ENCODE results near the gene FARP1. TPM values are rescaled to one million over a fixed set of nuclear protein-coding genes. Genes with fewer than 3 reads are reported as not detected.

The FARP1 gene
- total and polyA plus RNA-seq, 2 of the 13 experiments (the other 11 are each of a cell fraction or from before 2014, with no cell fraction given): 70.6 to 126 TPM

DNA sequence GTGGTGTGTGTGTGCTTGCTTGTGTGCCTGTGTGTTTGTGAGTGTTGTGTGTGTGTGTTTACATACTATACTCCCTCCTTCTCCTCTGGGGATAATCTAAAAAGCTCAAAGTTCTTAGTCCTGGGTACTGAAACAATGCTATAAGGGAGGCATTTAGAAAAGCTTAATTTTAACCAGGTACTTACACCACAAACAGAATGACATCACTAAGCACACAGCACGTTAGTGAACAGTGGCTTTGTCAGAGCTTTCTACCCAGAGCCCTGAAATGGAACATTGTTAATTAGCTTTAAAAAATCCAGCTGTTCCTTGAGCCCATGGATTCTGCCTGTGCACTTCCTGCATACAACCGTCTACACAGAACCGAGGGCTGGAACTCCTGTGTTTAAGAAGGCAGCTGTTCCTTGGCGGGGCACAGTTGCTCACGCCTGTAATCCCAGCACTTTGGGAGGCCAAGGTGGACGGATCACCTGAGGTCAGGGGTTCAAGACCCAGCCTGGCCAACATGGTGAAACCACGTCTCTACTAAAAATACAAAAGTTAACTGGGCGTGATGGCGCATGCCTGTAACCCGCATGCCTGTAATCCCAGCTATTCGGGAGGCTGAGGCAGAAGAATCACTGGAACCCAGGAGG, 103.8 kb downstream of the FARP1 start (continued):
- TF ChIP-seq ZZZ3 (CRISPR knock-in tag; IDR thresholded peaks at IDR 0.05; ENCODE audit: borderline replicate concordance): no peak
- peak; percentile 45; the same call in 1 of the 2 replicates for TF ChIP-seq JUNB (CRISPR knock-in tag; IDR thresholded peaks at IDR 0.05; ENCODE audit: borderline replicate concordance)
- TF ChIP-seq EEA1 (CRISPR knock-in tag; IDR thresholded peaks at IDR 0.05; ENCODE audit: borderline replicate concordance): no peak
- no peak; the same call in 1 of the 2 replicates for TF ChIP-seq KMT2B (CRISPR knock-in tag; IDR thresholded peaks at IDR 0.05)
- no peak for TF ChIP-seq MXI1 (IDR thresholded peaks at IDR 0.05; ENCODE audit: borderline replicate concordance, low read depth, low read length)
- TF ChIP-seq, protein P1, sequence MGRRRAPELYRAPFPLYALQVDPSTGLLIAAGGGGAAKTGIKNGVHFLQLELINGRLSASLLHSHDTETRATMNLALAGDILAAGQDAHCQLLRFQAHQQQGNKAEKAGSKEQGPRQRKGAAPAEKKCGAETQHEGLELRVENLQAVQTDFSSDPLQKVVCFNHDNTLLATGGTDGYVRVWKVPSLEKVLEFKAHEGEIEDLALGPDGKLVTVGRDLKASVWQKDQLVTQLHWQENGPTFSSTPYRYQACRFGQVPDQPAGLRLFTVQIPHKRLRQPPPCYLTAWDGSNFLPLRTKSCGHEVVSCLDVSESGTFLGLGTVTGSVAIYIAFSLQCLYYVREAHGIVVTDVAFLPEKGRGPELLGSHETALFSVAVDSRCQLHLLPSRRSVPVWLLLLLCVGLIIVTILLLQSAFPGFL (CRISPR knock-in tag; IDR thresholded peaks at IDR 0.05): no peak
- TF ChIP-seq, protein P2, sequence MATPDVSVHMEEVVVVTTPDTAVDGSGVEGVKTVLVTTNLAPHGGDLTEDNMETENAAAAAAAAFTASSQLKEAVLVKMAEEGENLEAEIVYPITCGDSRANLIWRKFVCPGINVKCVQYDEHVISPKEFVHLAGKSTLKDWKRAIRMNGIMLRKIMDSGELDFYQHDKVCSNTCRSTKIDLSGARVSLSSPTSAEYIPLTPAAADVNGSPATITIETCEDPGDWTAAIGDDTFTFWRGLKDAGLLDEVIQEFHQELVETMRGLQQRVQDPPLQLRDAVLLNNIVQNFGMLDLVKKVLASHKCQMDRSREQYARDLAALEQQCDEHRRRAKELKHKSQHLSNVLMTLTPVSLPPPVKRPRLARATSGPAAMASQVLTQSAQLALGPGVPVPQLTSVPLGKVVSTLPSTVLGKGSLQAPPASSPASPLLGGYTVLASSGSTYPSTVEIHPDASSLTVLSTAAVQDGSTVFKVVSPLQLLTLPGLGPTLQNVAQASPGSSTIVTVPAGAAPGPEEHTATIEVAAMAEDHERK (CRISPR knock-in tag; IDR thresholded peaks at IDR 0.05; ENCODE audit: low read depth): no peak
- no peak for TF ChIP-seq MTA3 (CRISPR knock-in tag; IDR thresholded peaks at IDR 0.05)
- TF ChIP-seq, protein P3, sequence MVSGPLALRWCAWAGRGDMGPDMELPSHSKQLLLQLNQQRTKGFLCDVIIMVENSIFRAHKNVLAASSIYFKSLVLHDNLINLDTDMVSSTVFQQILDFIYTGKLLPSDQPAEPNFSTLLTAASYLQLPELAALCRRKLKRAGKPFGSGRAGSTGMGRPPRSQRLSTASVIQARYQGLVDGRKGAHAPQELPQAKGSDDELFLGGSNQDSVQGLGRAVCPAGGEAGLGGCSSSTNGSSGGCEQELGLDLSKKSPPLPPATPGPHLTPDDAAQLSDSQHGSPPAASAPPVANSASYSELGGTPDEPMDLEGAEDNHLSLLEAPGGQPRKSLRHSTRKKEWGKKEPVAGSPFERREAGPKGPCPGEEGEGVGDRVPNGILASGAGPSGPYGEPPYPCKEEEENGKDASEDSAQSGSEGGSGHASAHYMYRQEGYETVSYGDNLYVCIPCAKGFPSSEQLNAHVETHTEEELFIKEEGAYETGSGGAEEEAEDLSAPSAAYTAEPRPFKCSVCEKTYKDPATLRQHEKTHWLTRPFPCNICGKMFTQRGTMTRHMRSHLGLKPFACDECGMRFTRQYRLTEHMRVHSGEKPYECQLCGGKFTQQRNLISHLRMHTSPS (CRISPR knock-in tag; IDR thresholded peaks at IDR 0.05; ENCODE audit: low read depth): no peak
- TF ChIP-seq, protein P4, sequence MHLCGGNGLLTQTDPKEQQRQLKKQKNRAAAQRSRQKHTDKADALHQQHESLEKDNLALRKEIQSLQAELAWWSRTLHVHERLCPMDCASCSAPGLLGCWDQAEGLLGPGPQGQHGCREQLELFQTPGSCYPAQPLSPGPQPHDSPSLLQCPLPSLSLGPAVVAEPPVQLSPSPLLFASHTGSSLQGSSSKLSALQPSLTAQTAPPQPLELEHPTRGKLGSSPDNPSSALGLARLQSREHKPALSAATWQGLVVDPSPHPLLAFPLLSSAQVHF (CRISPR knock-in tag; IDR thresholded peaks at IDR 0.05): no peak
- TF ChIP-seq, protein P5, sequence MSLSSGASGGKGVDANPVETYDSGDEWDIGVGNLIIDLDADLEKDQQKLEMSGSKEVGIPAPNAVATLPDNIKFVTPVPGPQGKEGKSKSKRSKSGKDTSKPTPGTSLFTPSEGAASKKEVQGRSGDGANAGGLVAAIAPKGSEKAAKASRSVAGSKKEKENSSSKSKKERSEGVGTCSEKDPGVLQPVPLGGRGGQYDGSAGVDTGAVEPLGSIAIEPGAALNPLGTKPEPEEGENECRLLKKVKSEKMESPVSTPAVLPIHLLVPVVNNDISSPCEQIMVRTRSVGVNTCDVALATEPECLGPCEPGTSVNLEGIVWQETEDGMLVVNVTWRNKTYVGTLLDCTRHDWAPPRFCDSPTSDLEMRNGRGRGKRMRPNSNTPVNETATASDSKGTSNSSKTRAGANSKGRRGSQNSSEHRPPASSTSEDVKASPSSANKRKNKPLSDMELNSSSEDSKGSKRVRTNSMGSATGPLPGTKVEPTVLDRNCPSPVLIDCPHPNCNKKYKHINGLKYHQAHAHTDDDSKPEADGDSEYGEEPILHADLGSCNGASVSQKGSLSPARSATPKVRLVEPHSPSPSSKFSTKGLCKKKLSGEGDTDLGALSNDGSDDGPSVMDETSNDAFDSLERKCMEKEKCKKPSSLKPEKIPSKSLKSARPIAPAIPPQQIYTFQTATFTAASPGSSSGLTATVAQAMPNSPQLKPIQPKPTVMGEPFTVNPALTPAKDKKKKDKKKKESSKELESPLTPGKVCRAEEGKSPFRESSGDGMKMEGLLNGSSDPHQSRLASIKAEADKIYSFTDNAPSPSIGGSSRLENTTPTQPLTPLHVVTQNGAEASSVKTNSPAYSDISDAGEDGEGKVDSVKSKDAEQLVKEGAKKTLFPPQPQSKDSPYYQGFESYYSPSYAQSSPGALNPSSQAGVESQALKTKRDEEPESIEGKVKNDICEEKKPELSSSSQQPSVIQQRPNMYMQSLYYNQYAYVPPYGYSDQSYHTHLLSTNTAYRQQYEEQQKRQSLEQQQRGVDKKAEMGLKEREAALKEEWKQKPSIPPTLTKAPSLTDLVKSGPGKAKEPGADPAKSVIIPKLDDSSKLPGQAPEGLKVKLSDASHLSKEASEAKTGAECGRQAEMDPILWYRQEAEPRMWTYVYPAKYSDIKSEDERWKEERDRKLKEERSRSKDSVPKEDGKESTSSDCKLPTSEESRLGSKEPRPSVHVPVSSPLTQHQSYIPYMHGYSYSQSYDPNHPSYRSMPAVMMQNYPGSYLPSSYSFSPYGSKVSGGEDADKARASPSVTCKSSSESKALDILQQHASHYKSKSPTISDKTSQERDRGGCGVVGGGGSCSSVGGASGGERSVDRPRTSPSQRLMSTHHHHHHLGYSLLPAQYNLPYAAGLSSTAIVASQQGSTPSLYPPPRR (CRISPR knock-in tag; IDR thresholded peaks at IDR 0.05; ENCODE audit: borderline replicate concordance): peak; percentile 61; the same call in 1 of the 2 replicates
- TF ChIP-seq ZNF546 (CRISPR knock-in tag; conservative IDR thresholded peaks at IDR 0.05): no peak
- TF ChIP-seq EZH2 (conservative IDR thresholded peaks at IDR 0.05; ENCODE audit: low read depth, low read length): no peak
- TF ChIP-seq ZNF790 (CRISPR knock-in tag; IDR thresholded peaks at IDR 0.05; ENCODE audit: borderline replicate concordance): no peak
- peak; percentile 74 for TF ChIP-seq NCOA2 (CRISPR knock-in tag; IDR thresholded peaks at IDR 0.05)
- no peak for TF ChIP-seq ZNF160 (CRISPR knock-in tag; IDR thresholded peaks at IDR 0.05)
- 0 out of 2 replicates have a peak, but pooled peaks have one; percentile 56 for TF ChIP-seq ARNTL (CRISPR knock-in tag; IDR thresholded peaks at IDR 0.05)
- 0 out of 2 replicates have a peak, but pooled peaks have one; percentile 10 for TF ChIP-seq TGIF2 (CRISPR knock-in tag; IDR thresholded peaks at IDR 0.05)
- no peak for TF ChIP-seq ZNF3 (CRISPR knock-in tag; IDR thresholded peaks at IDR 0.05)
- TF ChIP-seq MEIS1 (CRISPR knock-in tag; IDR thresholded peaks at IDR 0.05; ENCODE audit: borderline replicate concordance): no peak

All from HepG2 (cell line).